Measurements from ENCODE around the gene MEX3B.

DNA sequence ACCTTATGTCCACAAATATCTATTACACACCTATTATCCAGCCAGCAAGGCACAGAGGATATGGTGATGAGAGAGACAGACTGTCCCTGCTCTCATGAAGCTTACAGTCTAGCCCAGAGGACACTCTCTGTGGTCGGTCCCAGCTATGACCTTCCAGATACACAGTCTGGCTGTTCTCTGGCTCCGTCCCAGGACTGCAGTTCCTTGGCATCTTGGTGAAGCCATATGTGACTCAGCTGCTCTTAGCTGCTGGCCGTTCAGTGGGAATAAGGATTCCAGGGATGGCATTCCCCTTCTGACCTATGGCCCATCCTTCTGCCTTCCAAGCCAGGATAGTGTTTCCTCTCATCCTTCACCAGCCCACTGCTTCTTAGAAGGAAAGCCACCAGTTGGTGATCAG lies 30.8 kb downstream of the MEX3B start:
- TF ChIP-seq, protein P1, sequence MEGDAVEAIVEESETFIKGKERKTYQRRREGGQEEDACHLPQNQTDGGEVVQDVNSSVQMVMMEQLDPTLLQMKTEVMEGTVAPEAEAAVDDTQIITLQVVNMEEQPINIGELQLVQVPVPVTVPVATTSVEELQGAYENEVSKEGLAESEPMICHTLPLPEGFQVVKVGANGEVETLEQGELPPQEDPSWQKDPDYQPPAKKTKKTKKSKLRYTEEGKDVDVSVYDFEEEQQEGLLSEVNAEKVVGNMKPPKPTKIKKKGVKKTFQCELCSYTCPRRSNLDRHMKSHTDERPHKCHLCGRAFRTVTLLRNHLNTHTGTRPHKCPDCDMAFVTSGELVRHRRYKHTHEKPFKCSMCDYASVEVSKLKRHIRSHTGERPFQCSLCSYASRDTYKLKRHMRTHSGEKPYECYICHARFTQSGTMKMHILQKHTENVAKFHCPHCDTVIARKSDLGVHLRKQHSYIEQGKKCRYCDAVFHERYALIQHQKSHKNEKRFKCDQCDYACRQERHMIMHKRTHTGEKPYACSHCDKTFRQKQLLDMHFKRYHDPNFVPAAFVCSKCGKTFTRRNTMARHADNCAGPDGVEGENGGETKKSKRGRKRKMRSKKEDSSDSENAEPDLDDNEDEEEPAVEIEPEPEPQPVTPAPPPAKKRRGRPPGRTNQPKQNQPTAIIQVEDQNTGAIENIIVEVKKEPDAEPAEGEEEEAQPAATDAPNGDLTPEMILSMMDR (IDR thresholded peaks at IDR 0.05; ENCODE audit: insufficient read depth, low read length, poor library complexity, severe bottlenecking), result no peak
- TF ChIP-seq EZH2phosphoT487 (conservative IDR thresholded peaks at IDR 0.05; ENCODE audit: low read length), result no peak

Data from SU-DHL-6 (cell line).